ENCODE measurements around the gene SLC6A20. TPM values are rescaled to one million over a fixed set of nuclear protein-coding genes. Genes with fewer than 3 reads are reported as not detected.

SLC6A20 gene
- total RNA-seq, 1 experiment from 2014 or later, result 0.09 TPM

DNA sequence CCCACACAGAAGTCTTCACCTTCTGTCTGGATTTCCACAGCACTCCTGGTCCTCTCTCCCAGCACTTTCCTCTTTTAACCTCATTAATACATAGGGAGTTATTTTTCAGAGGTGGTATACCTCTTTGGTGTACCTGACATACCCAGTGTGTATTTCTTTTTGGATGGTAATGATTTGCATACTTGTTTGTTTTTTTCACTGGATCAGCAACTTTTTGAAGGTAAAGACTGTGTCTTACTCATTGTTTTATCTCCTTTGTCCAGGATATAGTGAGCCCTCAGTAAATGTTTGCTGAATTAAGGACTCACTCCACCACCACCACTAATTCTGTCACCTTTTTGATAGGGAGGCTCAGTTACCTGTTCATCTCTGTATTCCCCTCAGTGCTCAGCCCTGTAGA lies 55.1 kb downstream of the SLC6A20 start:
- H3T11ph ChIP-seq (ENCODE audit: low read length), result no peak overlapping the region
- TF ChIP-seq, protein P1, sequence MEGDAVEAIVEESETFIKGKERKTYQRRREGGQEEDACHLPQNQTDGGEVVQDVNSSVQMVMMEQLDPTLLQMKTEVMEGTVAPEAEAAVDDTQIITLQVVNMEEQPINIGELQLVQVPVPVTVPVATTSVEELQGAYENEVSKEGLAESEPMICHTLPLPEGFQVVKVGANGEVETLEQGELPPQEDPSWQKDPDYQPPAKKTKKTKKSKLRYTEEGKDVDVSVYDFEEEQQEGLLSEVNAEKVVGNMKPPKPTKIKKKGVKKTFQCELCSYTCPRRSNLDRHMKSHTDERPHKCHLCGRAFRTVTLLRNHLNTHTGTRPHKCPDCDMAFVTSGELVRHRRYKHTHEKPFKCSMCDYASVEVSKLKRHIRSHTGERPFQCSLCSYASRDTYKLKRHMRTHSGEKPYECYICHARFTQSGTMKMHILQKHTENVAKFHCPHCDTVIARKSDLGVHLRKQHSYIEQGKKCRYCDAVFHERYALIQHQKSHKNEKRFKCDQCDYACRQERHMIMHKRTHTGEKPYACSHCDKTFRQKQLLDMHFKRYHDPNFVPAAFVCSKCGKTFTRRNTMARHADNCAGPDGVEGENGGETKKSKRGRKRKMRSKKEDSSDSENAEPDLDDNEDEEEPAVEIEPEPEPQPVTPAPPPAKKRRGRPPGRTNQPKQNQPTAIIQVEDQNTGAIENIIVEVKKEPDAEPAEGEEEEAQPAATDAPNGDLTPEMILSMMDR (conservative IDR thresholded peaks at IDR 0.05), result no peak
- H2BK20ac ChIP-seq (ENCODE audit: low read depth, low read length, poor library complexity, severe bottlenecking), result no peak overlapping the region
- H2AK5ac ChIP-seq (ENCODE audit: insufficient read length, low read length), result no peak overlapping the region
- H3K56ac ChIP-seq (ENCODE audit: insufficient read length, low read depth, low read length), result no peak overlapping the region
- no peaks in the 10 kb centered on the region for H3K9me3 ChIP-seq (ENCODE audit: control insufficient read depth, low read depth, low read length)
- H3K79me1 ChIP-seq (ENCODE audit: insufficient read depth, low read depth, low read length, poor library complexity, severe bottlenecking), result no peaks in the 10 kb centered on the region
- H3K79me2 ChIP-seq (ENCODE audit: insufficient read depth, low read length), result no peaks in the 10 kb centered on the region
- no peak overlapping the region for H3K4me2 ChIP-seq (ENCODE audit: insufficient read depth, insufficient read length, low read length)
- H3K4me1 ChIP-seq (ENCODE audit: insufficient read depth, low read length), result peaks cover 7% of the 10 kb centered on the region; the same call in 1 of the 2 replicates
- no peak for DNase-seq
- Mint-ChIP-seq H3K4me1 (peaks cover 64 to 66% of the 10 kb centered on the region in 2 experiments), H3K4me3 (peak overlapping the region in 1 of 2 experiments; percentile 35; a peak in 1 of 5 replicates), H3K36me3 (ENCODE audit: insufficient read depth in 1 of 3, low read depth in 3 of 3) (peaks cover 35 to 69% (median 68%) of the 10 kb centered on the region in 3 experiments), H3K9me3 (no peaks in the 10 kb centered on the region), H3K27me3 (ENCODE audit: low read depth) (no peaks in the 10 kb centered on the region), H3K27ac (peak overlapping the region; percentile 80 to 98 (median 95))
- H4K91ac ChIP-seq (ENCODE audit: insufficient read length, low read depth, low read length), result no peak overlapping the region
- no peak overlapping the region for H2BK5ac ChIP-seq (ENCODE audit: insufficient read length, low read length)
- H3K14ac ChIP-seq (ENCODE audit: insufficient read depth, low read length), result no peak overlapping the region
- no peak overlapping the region for H2BK120ac ChIP-seq (ENCODE audit: low read depth, low read length, poor library complexity, severe bottlenecking)
- H2BK12ac ChIP-seq (ENCODE audit: insufficient read length, low read depth, low read length), result no peak overlapping the region
- H4K8ac ChIP-seq (replicated peaks; ENCODE audit: insufficient read length, low read depth, low read length), result no peak overlapping the region
- no peak overlapping the region for H3K27ac ChIP-seq (ENCODE audit: insufficient read length, low read depth, low read length)
- H4K5ac ChIP-seq (ENCODE audit: insufficient read length, low read depth, low read length), result no peak overlapping the region
- H3K4ac ChIP-seq (ENCODE audit: low read depth, low read length), result no peak overlapping the region
- no peaks in the 10 kb centered on the region for H4K20me1 ChIP-seq (ENCODE audit: control insufficient read depth, insufficient read depth, insufficient read length)
- no peaks in the 10 kb centered on the region for H3K27me3 ChIP-seq (ENCODE audit: insufficient read depth, low read length)
- no peaks in the 10 kb centered on the region for H3K23me2 ChIP-seq (ENCODE audit: insufficient read length, low read depth, low read length, poor library complexity, severe bottlenecking)
- H2BK15ac ChIP-seq (ENCODE audit: low read depth, low read length), result no peak overlapping the region
- no peak overlapping the region for H3K9ac ChIP-seq (ENCODE audit: extremely low read depth, insufficient read length, low read length)
- H2AFZ ChIP-seq (ENCODE audit: low read length), result no peak overlapping the region
- H3K18ac ChIP-seq (ENCODE audit: insufficient read length, low read depth, low read length), result no peak overlapping the region
- no peak overlapping the region for H3K23ac ChIP-seq (ENCODE audit: insufficient read length, low read depth, low read length)
